ENCODE results near the gene LRRC7.
"Not testable (repeated sequence)": the region's sequence is repeated elsewhere in the genome, so short reads cannot be mapped to it uniquely, and the experiment has no call there.

The LRRC7 gene

DNA sequence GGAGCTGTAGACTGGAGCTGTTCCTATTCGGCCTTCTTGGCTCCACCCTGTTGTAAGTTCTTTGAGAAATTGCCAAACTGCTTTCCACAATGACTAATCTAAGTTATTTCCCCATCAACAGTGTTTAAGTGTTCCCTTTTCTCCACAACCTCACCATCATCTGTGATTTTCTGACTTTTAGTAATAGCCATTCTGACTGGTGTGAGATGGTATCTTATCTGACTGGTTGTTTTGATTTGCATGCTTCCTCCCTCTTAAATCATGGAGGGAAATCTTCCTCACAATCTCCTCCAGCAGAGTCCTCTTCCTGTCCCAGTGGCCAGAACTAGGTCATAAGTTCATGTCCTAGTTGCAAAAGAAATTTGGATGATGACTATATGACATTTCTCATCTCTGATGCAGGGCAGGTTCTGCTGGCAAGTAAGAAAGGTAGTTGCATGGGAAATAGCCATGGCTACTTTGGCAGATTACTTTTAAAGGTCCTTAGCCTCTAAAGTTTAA, 343.6 kb downstream of the LRRC7 start:
- DNase-seq, result no peak

DNA sequence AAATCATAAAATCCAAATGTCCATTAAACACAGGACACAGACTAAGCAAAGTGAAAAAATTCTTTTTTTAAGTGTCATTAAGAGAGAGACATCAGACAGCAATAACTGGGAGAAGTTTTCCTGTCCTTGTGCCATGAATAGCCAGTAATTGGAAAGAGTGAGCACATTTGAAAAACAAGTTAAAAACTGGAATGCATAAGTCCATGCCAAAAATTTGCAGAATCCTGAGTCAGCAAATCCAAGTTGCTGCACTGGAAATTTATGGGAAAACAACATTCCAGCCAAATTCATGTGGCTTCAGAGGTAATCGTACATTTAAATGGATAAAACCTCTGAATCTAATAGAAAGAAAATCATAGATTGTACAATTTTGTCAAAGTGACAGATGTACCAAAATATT, 346.3 kb downstream of the LRRC7 start:
- DNase-seq, result no peak

GRCh38 chr1:69914976-69915765, 347.4 kb downstream of the LRRC7 start:
- no peak for DNase-seq

- no peak for DNase-seq
These were observed 351.6 kb downstream of the LRRC7 start for GRCh38 chr1:69919129-69919921.

DNA sequence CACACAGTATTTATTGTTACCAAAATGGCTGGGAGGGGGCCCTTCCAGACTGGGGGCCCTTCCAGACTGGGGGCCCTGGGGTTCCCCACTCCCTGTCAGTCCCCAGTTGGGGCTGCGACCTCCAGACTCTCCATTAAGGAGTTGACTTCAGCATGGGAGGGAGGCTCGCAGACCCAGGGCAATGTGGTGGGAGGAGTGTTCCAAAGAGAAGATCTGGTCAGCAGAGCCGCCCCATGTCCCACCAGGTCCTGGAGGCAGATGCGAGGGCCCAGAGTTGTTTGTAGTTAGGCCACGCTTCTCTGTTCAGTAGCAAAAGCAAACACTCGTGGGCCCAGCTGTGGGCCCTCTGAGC, 352.2 kb downstream of the LRRC7 start:
- no peak for DNase-seq

DNA sequence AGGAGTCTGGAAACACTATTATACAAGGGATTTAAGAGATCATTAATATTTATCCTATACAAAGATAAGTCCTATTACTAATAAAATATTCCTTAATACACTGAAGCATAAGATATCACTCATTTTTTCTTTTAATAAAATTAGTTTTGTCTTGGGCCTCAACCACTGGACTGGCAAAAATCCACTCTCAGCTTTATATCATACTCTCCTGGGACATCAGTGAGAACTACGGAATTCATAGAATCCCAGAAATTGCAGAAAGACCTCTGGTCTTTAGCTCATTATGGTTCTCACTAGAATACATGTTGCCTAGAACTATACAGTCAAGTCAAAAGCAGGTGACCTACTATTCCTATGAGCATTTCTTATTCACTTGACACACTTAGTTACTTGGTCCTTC, 352.7 kb downstream of the LRRC7 start:
- no peak for DNase-seq

DNA sequence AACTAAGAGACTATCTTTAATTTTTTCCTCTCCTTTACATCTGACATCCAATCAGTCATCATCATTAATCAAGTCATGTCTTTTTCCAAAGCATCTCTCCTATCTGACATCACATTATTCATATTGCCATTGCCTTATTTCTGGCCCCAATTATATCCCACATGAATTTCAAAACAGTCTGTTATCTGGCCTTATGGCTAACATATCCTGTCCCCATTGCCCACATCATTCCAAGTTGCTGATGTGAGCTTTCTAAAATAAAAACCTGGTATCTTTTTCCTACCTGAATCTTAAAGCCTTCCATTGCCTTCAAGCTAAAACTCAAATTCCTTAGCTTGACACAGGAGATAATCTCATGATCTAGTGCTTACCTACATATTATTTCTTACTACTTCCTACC, 353.8 kb downstream of the LRRC7 start:
- no peak for DNase-seq

DNA sequence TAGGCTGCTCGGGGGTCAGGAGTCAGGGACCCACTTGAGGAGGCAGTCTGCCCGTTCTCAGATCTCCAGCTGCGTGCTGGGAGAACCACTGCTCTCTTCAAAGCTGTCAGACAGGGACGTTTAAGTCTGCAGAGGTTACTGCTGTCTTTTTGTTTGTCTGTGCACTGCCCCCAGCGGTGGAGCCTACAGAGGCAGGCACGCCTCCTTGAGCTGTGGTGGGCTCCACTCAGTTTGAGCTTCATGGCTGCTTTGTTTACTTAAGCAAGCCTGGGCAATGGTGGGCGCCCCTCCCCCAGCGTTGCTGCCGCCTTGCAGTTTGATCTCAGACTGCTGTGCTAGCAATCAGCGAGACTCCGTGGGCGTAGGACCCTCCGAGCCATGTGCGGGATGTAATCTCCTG, 360.5 kb downstream of the LRRC7 start:
- not testable (repeated sequence) for DNase-seq

DNA sequence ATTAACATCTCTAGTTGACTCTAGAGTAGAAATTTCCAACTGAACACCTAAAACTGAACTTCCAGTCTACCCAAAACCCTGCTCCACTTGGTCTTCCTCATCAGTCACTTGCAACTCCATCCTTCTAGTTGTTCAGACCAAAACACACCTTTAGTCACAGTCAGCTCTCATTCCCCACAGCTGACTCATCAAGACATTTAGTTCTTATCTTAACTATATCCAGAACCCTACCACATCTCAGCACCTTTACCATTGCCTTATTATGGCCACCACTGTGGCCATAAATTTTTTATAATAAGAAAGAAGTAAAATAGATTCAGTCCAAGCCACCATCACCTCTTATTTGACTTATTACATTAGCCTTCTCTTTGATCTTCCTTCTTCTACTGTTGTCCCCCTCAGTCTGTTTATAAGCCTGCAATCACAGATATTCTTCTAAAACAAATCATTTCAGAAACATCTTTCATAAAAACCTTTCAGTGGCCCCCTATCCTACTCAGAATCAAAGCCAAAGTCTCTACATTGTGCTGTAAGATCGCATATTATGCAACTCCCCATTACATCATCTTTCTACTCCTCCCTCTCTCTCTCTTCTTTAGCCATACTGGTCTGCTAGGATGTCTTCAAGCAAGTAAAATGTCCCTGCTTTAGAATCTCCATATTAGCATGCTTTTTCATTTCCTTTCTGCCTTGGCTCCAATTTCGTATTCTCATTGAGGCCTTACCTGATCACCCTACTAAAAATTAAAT, 361.8 kb downstream of the LRRC7 start:
- no peak for DNase-seq

DNA sequence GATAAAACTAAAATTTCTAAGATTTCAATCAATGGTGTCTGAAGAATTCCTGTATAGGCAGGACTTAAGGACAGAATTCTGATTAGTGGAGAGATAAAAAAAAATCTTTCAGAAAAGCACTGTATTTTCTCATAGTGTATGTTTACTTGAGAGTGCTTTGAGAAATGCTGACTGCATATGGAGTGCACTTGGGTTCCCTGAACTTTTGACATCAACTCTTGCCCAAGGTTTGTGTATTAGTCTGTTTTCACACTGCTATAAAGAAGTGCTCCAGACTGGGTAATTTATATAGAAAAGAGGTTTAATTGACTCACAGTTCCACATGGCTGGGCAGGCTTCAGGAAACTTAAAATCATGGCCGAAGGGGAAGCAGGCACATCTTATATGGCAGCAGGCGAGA, 362.7 kb downstream of the LRRC7 start:
- no peak for DNase-seq

DNA sequence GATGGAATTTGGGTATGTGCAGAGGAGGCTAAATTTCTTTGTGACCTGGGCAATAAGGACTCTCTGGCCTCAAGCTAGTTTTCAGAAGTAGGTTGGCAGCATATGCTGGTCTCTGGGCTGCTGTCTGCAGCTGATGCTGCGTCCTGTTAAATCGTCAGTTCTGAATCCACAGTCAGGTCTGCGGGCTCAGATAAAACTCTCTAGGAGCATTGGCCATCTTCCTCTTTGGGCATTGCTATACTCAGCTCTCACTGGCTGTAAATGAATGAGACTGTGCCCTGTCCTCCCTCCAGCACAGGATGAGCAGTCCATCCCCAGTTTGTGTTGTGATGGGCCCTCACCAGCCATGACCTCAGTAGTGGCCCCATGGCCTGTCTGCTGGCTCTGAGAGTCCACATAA, 365.0 kb downstream of the LRRC7 start:
- no peak for DNase-seq

DNA sequence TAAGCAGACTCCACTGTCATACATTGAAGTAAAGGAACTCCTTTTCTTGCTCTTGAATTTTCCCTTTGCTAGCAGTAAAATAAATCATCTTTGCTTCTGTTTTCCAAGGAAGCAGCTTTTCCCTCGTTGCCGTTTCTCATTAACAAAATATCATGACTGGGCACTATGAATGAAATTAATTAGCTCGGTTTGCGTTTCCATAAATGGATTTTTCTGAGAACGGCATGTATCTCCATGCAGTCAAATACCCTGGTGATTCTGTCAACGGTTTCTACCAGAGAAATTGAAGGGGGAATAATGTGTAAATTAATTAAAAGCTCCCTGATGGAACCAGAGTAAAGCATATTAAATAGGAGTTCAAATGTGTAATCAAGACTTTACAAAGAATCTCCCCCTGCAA, 372.5 kb downstream of the LRRC7 start:
- DNase-seq, result no peak

- DNase-seq, result no peak
These were observed 373.1 kb downstream of the LRRC7 start for GRCh38 chr1:69940816-69941215.

- no peak for DNase-seq
These were observed 375.3 kb downstream of the LRRC7 start for GRCh38 chr1:69943030-69943429.

DNA sequence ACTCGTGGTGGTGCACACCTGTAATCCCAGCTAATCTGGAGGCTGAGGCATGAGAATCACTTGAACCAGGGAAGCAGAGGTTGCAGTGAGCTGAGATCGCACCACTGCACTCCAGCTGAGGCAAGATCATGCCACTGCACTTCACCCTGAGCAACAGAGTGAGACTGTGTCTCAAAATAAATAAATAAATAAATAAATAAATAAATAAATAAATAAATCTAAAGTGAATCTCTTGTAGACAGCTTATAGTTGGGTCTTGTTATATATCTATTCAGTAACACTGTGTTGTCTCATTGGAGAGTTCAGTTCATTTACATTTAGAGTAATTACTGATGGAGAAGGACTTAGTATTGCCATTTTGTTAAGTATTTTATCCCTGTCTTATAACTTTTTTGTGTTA, 379.2 kb downstream of the LRRC7 start:
- DNase-seq, result no peak

DNA sequence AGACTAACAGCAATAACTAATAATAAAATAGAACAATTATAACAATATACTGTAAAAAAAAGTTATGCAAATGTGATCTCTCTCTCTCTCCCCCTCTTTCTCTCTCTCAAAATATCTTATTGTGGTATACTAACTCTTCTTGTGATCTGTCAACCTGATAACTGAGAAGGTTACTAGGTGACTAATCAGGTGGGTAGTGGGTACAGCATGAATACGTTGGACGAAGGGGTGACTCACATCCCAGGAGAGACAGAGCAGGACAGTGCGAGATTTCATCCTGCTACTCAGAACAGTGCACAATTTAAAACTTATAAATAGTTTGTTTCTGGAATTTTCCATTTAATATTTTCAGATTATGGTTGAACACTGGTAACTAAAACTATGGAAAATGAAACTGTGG, 380.1 kb downstream of the LRRC7 start:
- no peak for DNase-seq

GRCh38 chr1:69952676-69953075, 385.0 kb downstream of the LRRC7 start:
- no peak for DNase-seq

DNA sequence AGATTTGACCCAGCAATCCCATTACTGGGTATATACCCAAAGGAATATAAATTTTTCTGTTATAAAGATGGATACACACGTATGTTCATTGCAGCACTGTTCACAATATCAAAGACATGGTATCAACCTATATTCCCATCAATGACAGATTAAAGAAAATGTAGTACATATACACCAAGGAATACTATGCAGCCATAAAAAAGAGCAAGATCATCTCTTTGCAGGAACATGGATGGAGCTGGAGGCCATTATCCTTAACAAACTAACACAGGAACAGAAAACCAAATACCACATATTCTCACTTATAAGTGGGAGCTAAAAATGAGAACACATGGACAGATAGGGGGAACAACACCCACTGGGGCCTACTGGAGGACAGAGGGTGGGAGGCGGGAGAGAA, 394.7 kb downstream of the LRRC7 start:
- DNase-seq, result not testable (repeated sequence)

DNA sequence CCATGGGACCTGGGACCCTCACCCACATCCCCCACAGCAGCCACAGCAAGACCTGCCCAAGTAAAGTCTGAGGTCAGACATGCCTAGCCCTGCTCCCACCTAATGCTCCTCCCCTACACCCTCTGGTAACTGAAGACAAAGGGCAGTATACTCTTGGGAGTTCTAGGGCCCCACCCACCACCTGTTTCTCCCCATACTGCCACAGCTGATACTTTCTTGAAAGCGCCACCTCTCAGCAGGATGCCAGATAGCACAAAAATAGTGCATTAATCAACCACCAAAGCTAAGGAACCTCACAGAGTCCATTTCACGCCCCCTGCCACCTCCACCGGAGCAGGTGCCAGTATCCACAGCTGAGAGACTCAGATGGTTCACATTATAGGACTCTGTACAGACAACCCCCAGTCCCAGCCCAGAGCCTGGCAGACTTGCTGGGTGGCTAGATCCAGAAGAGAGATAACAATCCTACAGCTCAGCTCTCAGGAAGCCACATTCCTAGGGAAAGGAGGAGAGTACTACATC, 399.6 kb downstream of the LRRC7 start:
- no peak for DNase-seq

DNA sequence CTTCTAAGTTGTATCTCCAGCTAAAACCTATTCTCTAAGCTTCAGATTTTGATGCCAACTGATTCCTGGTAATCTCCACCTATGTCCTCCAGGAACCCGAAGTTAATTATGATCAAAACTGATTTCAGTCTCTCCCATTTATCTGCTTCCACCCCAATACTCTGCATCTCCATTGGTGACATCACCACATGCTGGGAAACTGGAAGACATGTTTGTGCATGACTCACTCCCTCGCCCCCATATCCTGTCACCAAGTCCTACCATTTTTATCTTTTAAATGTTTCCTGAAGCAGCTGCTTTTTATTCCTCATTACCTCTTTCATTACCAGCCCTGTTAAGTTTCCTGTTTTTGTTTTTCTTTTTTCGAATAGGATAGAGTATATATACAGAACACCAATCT, 409.2 kb downstream of the LRRC7 start:
- DNase-seq, result no peak

- DNase-seq, result no peak
These were observed 415.3 kb downstream of the LRRC7 start for GRCh38 chr1:69982992-69983391.

DNA sequence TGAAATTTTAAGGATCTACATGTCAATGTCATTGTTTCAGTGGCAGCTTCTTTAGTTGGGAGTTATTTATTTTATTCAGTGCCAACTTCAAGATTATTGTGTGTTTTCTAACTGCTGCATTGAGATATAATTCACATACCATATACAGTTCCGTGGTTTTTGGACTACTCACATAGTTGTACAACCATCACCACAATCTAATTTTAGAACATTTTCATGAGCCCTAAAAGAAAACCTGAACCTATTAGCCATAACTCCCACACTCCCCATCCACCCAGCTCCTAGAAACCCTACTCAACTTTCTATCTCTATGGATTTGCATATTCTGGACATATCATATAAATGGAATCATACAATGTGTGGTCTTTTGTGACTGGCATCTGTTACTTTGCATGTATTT, 417.7 kb downstream of the LRRC7 start:
- DNase-seq, result no peak

DNA sequence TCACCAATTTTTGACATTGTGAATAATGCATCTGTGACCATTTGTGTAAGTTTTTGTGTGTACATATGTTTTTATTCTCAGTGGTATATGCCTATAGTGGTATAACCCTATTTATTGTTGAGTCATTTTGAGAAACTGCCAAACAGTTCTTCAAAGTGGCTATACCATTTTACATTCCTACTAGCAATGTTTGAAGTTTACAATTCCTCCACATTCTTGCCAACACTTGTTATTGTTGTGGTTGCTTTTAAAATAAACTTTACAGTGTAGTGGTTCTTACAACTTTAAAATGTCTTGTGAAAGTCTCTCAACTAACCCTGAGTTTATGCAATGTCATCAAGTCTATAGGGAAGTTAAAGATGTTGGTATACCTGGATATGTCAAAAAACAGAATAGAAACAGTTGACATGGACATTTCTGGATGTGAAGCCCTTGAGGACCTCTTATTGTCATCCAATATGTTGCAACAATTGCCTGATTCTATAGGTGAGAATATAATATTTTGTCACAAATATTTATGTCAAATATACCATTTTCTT, 418.2 kb downstream of the LRRC7 start:
- no peak for DNase-seq
